AG04449 (cell line): ENCODE results near the gene LRRC4C.
"Not testable (repeated sequence)": the region's sequence is repeated elsewhere in the genome, so short reads cannot be mapped to it uniquely, and the experiment has no call there.

Experiments
- CTCF ChIA-PET: fragments of 350-600 bp; formaldehyde crosslinking; extraction: SDS; loops from one replicate; lab custom pipeline; 2021; ENCODE audit warnings: antibody characterized with exemption; lab: Yijun Ruan, JAX
- POLR2A ChIA-PET: fragments of 400-600, 350-600 bp; formaldehyde crosslinking; extraction: SDS; loops from one replicate; lab custom pipeline; 2020; ENCODE audit warnings: antibody characterized with exemption, inconsistent platforms; lab: Yijun Ruan, JAX
- DNase-seq: peaks from one replicate; pipeline ENCODE4 v3.0.0-alpha.2; 2010; ENCODE audit warnings: low read depth, low spot score
- H3K4me3 ChIP-seq: 2 replicates; pipeline ENCODE4 v1.5.1; 2011; ENCODE audit warnings: low read depth, mild to moderate bottlenecking, control low read depth, low read length
- CTCF ChIP-seq: IDR thresholded peaks from one replicate; pipeline ENCODE4 v1.5.1; 2011; ENCODE audit warnings: mild to moderate bottlenecking, moderate library complexity, low read length, control low read depth, inconsistent platforms; ENCODE audit not compliant: insufficient read depth; ENCODE audit errors: missing control alignments

Gene LRRC4C

GRCh38 chr11:40958707-40959106 lies 500.7 kb downstream of the LRRC4C start:
- POLR2A ChIA-PET, result no interaction called here
- CTCF ChIA-PET, result no interaction called here
- no peak for DNase-seq
- H3K4me3 ChIP-seq, result no peak overlapping the region
- no peak for TF ChIP-seq CTCF

- no peak for TF ChIP-seq CTCF
- no peak overlapping the region for H3K4me3 ChIP-seq
- DNase-seq, result no peak
- ChIA-PET POLR2A (no interaction called here), CTCF (no interaction called here)
Observed at GRCh38 chr11:40952479-40952878, 507.0 kb downstream of the LRRC4C start.

- no peak for DNase-seq
- no peak for TF ChIP-seq CTCF
- ChIA-PET POLR2A (no interaction called here), CTCF (no interaction called here)
- no peak overlapping the region for H3K4me3 ChIP-seq
Observed at GRCh38 chr11:40938002-40938401, 521.5 kb downstream of the LRRC4C start.

- no peak for DNase-seq
- ChIA-PET CTCF (no interaction called here), POLR2A (no interaction called here)
- TF ChIP-seq CTCF, result no peak
- H3K4me3 ChIP-seq, result no peak overlapping the region
Observed at GRCh38 chr11:40924915-40925314, 534.5 kb downstream of the LRRC4C start.

GRCh38 chr11:40921246-40921645 lies 538.2 kb downstream of the LRRC4C start:
- CTCF ChIA-PET, result no interaction called here
- TF ChIP-seq CTCF, result no peak
- DNase-seq, result no peak
- POLR2A ChIA-PET, result no interaction called here
- H3K4me3 ChIP-seq, result no peak overlapping the region

GRCh38 chr11:40910774-40911173 lies 548.7 kb downstream of the LRRC4C start:
- POLR2A ChIA-PET, CTCF ChIA-PET, H3K4me3 ChIP-seq, DNase-seq: not testable (repeated sequence)

- POLR2A ChIA-PET, result no interaction called here
- DNase-seq, result no peak
- TF ChIP-seq CTCF, result no peak
- H3K4me3 ChIP-seq, result no peak overlapping the region
- CTCF ChIA-PET, result no interaction called here
Observed at GRCh38 chr11:40894501-40894900, 565.0 kb downstream of the LRRC4C start.
